Activated CD4-positive, alpha-beta T cell treated with anti-CD3 and anti-CD28 coated beads, Interleukin-2, amount 50 U/mL, for 16 hours (primary cell): ENCODE data around the gene TIMM44.
A peak's percentile ranks its signal among the peaks of the same experiment; 100 is the strongest.

Source experiments
- DNase-seq: peaks from one replicate; pipeline ENCODE4 v3.0.0-alpha.2; 2020

Gene TIMM44

GRCh38 chr19:7912144-7912696, 31.2 kb downstream of the TIMM44 start:
- no peak for DNase-seq

- no peak for DNase-seq
Measured at GRCh38 chr19:7911508-7912143, 31.8 kb downstream of the TIMM44 start.

DNA sequence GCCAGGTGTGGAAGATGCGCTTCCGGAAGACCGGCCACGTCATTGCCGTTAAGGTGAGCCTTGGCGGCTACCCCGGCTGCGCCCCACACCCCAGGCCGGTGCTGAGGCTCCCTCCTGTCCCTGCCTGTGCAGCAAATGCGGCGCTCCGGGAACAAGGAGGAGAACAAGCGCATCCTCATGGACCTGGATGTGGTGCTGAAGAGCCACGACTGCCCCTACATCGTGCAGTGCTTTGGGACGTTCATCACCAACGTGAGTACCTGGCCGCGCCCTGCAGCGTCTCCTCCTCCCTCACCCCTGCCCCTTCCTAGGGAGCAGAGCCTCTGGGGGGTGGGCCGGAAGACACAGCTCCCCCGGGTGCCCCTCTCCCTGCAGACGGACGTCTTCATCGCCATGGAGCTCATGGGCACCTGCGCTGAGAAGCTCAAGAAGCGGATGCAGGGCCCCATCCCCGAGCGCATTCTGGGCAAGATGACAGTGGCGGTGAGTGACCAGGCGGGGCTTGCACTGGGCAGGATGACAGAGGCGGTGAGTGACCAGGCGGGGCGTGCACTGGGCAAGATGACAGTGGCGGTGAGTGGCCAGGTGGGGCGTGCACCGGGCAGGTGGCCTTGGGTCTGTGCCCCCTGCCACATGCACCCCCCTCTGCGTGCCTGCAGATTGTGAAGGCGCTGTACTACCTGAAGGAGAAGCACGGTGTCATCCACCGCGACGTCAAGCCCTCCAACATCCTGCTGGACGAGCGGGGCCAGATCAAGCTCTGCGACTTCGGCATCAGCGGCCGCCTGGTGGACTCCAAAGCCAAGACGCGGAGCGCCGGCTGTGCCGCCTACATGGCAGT, 32.9 kb downstream of the TIMM44 start:
- DNase-seq, result no peak

- DNase-seq, result no peak
Measured at GRCh38 chr19:7909471-7910067, 33.9 kb downstream of the TIMM44 start.

- no peak for DNase-seq
Measured at GRCh38 chr19:7908742-7909461, 34.6 kb downstream of the TIMM44 start.

- no peak for DNase-seq
Measured at GRCh38 chr19:7908078-7908699, 35.3 kb downstream of the TIMM44 start.

DNA sequence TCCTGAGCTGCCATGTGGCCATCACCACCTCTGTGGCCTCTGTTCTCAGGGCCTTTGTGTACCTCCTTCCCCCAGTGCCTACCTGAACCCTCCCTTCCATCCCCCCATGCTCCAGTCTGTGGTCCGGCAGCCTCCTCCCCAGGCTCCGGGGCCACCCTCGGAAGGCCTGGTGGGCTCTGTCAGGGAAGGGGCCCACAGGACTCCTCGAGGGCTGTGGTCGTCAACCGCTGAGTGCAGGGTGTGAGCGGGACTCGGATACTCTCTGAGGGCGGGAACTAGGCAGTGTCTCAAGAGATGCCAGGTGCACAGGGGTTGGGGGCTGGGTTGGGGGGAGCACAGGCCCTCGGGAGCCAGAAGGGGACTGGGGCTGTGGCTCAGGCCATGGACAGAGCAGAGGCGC, 35.9 kb downstream of the TIMM44 start:
- no peak for DNase-seq

DNA sequence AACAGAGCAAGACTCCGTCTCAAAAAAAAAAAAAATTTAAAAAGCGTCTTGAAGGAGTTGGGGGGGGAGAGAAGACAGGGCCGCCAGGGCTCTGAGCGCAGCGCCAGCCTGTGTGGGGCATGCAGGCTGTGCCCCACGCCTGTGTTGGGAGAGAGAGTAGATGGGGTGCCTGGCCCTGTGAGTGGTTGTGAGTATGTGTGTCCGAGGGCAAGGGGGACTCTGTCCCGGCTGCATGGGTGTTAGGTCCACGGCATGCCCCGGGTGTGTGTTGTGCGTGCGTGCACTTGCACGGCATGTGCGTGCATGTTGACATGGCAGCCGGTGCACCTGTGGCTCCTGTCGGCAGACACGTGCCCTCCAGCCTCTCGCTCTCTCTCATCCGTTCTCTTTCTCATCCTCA, 36.3 kb downstream of the TIMM44 start:
- DNase-seq, result no peak

DNA sequence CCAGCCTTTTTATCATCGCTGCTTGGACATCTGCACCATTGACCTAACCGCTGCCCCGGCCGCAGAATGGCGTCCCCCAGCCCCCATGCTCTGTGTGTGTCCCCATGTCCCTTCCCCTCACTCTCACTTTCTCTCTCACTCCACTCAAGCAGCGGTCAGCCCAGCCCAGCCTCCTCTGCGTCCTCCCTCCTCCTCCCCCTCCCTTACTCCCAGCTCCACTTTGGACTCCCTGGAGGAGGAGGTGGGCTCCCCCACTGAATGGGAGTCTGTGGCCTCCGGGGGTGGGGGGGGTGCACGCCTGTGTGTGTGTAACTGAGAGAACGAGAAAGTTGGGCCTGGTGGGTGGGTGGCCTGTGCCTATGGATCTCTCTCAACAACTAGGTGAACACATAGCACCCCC, 37.6 kb downstream of the TIMM44 start:
- no peak for DNase-seq

GRCh38 chr19:7905268-7905667, 38.2 kb downstream of the TIMM44 start:
- DNase-seq, result no peak

DNA sequence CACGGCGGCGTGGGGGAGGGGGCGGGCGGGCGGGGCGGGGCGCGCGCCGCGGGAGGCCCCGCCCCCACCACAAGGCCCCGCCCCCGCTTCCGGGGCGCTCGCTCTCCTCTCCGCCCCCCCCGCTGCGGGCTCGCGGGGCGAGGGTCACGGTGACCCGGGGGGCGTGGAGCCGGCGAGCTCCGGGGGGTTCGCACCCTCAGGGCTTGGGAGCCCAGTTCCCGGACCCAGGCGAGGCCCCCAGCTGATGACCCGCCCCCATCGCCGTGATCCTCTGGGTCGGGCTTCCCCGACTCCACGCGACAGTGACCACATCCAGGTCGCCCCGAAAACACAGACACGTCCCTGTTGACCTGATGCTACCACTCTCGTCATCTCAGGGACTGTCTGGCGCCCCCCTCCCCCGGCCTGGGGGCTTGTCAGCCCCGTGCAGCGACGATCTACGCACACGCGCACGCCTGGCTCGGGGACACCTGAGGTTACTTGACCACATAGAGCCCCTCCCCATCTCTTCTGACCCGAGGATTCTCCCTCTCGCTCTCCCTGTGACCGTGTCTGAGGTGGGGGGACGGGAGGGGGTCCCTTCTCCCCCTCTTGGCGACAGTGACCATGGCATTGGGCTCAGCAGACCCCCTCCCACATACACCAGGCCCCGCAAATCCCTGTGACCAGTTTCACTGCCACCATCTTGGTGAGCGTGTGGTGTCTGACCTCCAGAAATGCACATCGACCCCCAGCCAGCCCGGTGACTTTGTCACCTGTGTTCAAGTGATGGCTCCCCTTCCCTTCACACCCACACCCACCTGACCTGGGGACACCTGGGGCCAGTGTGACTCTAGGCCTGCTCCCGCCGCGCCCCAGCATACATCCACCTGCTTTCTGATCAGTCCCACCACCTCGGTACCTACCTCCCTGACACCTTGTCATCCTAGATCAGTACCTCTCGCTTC, 39.1 kb downstream of the TIMM44 start:
- DNase-seq, result peak; percentile 45

DNA sequence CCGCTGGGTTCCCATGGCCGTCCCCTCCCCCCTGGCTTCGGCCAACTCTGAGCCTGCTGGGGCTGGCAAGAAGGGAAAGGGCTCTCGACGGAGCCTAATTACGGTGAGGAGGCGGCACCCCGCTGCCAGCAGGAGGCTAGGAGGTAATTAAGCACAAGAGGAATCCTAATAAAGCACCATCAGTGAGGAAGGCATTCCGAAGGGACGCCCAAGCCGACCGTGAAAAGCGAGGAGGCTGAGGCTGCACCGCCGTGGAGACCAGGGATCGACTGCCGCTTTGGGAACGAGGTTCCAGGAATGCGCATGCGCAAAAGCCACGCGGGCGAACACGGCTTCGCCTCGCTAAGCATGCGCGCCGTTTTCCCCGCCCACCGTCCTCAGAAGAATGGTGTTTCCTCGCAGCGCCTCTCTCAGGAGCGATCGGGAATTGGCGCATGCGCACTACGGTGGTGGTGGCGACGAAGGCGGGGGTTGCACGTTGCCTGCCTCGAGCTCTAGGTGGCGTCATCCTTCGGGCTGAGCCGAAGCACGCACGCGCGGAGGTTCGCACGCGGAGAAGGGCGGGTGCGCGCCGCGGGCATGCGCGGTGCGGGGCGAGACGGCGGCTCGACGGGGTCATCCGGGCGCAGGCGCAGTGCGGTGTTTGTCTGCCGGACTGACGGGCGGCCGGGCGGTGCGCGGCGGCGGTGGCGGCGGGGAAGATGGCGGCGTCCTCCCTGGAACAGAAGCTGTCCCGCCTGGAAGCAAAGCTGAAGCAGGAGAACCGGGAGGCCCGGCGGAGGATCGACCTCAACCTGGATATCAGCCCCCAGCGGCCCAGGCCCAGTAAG, 40.0 kb downstream of the TIMM44 start, which contains the start of gene MAP2K7:
TSS of gene MAP2K7 (plus strand) at position 634 of the 830 bp plus-strand sequence. CDS start at position 702, 68 bp downstream.
- peak; percentile 100 for DNase-seq

DNA sequence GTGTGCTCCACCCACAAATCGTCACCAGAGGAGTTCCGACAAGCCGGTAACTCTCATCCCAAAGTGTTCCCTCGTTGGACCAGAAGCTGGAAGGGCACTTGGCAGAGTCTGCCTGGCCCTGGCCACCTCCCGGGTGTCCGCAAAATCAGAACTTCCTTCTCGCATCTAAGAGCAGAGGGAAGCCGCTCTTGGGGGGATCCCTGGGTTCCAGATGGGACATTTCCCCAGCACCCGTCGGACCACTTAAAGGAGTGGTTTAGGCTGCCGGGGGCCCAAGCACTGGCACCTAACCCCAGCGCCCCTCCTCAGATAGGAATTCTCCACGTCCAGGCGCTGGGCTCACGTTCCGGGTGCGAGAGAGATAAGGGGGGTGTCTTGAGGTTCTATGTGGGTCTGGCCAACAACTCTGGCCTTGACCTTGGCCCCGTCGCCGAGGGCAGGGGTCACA, 40.6 kb downstream of the TIMM44 start:
- DNase-seq, result no peak

DNA sequence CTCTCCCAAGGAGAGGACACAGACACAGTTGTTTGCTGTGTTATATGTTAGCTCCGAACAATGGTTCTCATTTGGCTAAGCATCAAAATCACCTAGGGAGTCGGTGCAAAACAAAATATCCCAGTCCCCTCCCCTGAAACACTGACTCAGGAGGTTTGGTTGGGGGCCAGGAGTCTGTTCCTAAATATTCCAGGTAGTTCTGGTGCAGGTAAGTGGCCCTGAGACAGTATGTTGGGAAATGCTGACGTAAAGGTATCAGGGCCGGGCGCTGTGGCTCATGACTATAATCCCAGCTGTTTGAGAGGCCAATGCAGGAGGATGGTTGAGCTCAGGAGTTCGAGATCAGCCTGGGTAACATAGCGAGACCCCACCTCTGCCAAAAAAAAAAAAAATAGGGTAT, 42.1 kb downstream of the TIMM44 start:
- no peak for DNase-seq

GRCh38 chr19:7900931-7901330, 42.5 kb downstream of the TIMM44 start:
- no peak for DNase-seq

DNA sequence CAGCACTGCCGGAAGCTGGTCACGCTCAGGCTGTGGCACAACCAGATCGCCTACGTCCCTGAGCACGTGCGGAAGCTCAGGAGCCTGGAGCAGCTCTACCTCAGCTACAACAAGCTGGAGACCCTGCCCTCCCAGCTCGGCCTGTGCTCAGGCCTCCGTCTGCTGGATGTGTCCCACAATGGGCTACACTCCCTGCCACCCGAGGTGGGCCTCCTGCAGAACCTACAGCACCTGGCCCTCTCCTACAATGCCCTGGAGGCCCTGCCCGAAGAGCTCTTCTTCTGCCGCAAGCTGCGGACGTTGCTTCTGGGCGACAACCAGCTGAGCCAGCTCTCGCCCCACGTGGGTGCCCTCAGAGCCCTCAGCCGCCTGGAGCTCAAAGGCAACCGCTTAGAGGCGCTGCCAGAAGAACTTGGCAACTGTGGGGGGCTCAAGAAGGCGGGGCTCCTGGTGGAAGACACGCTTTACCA, 43.0 kb downstream of the TIMM44 start:
- no peak for DNase-seq

- DNase-seq, result no peak
Measured at GRCh38 chr19:7899751-7900378, 43.6 kb downstream of the TIMM44 start.

- no peak for DNase-seq
Measured at GRCh38 chr19:7898967-7899366, 44.5 kb downstream of the TIMM44 start.

GRCh38 chr19:7897292-7897691, 46.2 kb downstream of the TIMM44 start:
- DNase-seq, result no peak

GRCh38 chr19:7895565-7895964, 47.9 kb downstream of the TIMM44 start:
- no peak for DNase-seq
